Stimulated activated CD4-positive, alpha-beta T cell treated with anti-CD3 and anti-CD28 coated beads, Interleukin-15, amount 100 ng/mL, for 1 hour (primary cell): Measurements from ENCODE around the gene OR51V1.

Experiments used
- DNase-seq, 2 donors: peaks; one replicate each; pipeline ENCODE4 v3.0.0-alpha.2; 2020; ENCODE audit warnings: low read depth in 1 of 2, low spot score in 1 of 2

Gene OR51V1

DNA sequence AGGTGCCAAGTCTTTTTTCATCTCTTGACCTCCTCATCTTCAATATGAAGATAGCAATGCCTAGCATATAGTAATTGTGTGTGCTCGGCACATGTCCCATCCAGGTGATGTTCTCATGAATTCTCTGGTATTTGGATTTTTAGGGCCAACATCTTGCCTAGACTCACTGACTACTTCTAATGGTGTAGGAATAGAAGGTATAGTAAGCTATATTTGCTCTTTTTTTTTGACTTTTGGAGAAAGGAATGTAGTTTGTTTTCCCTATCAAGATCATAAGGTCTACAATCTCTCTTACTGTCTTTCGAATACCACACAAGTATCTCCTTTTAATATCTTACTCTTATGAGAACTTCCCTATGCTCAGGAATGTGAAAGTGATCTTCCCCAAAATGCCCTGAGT is 30.6 kb upstream of the OR51V1 start:
- no peak for DNase-seq

DNA sequence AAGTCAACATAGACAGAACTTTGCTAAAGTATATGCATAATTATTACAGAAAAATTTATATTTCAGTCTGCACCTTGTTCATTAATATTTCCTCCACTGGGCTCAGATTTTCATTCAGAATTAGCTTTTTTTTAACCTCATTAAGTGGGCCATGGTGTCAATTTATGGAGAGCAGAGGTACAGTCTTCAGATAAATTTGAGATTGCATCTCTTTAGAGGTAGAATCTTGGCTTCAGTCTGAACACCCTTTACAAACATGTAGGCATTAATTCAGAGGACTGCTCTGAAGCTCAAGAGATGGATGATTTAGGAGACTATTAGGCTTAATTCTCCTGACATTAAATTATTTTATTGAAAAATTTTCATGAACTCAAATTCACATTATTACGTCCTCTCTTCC is 29.8 kb upstream of the OR51V1 start:
- DNase-seq = no peak

DNA sequence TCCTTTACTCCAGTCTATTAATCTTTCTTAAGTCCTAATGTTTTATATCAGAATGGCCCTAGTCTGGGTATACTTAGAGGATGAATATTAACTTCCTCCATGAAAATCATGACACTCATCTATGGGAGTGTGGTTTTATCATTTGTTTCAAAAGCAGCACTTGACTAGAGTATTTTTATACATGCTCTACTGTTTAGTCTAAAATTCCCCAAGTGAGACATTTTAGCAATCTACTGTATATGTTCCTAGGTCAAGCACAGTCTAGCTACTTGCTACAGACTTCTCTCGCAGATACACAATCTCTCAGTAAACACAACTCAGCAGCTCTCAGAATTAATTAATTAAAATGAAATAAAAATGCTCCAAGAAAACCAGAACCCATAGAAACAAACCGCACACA is 29.3 kb upstream of the OR51V1 start:
- no peak for DNase-seq

DNA sequence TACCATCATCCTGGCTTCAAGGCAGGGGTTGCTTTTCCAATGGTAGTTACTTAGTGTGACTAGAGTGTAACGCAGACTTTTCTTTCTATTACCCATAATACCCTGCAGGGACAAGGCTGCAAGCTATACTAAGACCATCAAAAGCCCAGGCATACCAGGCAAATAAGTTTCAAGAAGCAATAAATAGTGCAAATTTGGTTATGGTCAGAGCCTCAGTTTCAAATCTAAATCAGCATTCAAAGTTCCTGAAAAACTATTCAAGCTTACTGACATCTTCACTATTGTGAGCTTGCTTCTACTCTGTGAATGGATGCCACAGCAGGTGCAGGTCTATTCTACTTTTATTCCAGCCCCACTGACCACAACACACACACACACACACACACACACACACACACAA is 28.9 kb upstream of the OR51V1 start:
- DNase-seq = no peak

DNA sequence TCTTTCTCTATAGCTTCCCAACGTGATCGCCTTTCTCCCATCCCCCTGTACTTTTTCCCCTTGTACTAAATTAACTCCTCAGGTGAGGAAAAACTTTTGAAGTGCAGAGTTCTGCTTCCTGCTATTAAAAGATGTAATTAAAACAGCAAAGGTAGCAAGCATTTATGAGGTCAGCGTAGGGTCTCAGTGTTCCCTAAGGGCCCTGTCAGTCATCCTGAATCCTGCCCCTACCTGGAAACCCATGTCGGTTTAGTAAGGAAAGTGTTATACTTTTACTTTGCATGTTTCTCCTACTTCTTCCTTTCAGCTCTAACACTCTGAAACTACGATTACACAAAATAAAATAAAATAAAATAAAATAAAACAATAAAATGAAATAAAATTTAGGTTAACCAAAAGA is 27.6 kb upstream of the OR51V1 start:
- no peak for DNase-seq

DNA sequence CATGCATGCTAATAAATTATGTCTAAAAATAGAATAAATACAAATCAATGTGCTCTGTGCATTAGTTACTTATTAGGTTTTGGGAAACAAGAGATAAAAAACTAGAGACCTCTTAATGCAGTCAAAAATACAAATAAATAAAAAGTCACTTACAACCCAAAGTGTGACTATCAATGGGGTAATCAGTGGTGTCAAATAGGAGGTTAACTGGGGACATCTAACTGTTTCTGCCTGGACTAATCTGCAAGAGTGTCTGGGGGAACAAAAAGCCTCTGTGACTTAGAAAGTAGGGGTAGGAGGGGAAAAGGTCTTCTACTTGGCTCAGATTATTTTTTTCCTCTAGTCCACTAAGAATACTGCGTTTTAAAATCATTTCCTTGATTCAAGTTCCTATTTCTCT is 27.2 kb upstream of the OR51V1 start:
- no peak for DNase-seq

DNA sequence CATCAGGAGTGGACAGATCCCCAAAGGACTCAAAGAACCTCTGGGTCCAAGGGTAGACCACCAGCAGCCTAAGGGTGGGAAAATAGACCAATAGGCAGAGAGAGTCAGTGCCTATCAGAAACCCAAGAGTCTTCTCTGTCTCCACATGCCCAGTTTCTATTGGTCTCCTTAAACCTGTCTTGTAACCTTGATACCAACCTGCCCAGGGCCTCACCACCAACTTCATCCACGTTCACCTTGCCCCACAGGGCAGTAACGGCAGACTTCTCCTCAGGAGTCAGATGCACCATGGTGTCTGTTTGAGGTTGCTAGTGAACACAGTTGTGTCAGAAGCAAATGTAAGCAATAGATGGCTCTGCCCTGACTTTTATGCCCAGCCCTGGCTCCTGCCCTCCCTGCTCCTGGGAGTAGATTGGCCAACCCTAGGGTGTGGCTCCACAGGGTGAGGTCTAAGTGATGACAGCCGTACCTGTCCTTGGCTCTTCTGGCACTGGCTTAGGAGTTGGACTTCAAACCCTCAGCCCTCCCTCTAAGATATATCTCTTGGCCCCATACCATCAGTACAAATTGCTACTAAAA is 26.3 kb upstream of the OR51V1 start, which contains the start of gene HBB:
Gene HBB (minus strand): TSS at position 340 of the 579 bp plus-strand sequence. CDS start 50 bp downstream, at position 290.
- DNase-seq = no peak

DNA sequence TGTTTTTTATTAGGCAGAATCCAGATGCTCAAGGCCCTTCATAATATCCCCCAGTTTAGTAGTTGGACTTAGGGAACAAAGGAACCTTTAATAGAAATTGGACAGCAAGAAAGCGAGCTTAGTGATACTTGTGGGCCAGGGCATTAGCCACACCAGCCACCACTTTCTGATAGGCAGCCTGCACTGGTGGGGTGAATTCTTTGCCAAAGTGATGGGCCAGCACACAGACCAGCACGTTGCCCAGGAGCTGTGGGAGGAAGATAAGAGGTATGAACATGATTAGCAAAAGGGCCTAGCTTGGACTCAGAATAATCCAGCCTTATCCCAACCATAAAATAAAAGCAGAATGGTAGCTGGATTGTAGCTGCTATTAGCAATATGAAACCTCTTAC is 25.0 kb upstream of the OR51V1 start:
- DNase-seq = no peak

DNA sequence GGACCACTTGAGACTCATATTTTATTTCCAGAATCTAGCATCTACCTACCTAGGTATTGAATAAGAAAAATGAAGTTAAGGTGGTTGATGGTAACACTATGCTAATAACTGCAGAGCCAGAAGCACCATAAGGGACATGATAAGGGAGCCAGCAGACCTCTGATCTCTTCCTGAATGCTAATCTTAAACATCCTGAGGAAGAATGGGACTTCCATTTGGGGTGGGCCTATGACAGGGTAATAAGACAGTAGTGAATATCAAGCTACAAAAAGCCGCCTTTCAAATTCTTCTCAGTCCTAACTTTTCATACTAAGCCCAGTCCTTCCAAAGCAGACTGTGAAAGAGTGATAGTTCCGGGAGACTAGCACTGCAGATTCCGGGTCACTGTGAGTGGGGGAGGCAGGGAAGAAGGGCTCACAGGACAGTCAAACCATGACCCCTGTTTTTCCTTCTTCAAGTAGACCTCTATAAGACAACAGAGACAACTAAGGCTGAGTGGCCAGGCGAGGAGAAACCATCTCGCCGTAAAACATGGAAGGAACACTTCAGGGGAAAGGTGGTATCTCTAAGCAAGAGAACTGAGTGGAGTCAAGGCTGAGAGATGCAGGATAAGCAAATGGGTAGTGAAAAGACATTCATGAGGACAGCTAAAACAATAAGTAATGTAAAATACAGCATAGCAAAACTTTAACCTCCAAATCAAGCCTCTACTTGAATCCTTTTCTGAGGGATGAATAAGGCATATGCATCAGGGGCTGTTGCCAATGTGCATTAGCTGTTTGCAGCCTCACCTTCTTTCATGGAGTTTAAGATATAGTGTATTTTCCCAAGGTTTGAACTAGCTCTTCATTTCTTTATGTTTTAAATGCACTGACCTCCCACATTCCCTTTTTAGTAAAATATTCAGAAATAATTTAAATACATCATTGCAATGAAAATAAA is 24.3 kb upstream of the OR51V1 start:
- DNase-seq = no peak

DNA sequence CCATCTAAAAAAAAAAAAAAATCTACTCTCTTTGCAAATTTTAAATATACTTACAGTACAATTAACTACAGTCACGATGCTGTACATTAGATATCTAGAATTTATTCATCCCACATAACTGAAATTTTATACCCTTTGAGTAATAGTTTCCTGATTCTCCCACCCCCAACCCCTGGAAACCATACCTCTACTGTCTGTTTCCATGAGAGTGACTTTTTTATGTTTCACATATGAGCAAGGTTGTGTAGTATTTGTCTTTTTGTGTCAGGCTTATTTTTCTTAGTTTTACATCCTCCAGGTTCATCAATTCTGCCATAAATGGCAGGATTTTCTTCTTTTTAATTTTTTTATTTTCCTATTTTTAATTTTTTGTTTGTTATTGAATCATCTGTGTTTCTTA is 23.2 kb upstream of the OR51V1 start:
- DNase-seq = no peak

DNA sequence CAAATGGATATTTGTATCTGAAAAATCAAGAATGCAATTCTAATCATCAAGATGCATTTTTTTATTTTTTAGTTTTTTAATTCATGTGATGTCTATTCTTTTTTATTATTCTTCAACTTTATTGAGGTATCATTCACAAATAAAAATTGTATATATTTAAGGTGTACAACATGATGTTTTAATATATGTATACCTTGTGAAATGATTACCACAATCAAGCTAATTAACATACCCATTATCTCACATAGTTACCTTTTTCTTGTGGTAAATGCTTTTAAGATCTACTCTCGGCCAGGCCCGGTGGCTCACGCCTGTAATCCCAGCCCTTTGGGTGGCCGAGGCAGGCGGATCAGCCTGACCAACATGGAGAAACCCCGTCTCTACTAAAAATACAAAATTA is 22.7 kb upstream of the OR51V1 start:
- no peak for DNase-seq

DNA sequence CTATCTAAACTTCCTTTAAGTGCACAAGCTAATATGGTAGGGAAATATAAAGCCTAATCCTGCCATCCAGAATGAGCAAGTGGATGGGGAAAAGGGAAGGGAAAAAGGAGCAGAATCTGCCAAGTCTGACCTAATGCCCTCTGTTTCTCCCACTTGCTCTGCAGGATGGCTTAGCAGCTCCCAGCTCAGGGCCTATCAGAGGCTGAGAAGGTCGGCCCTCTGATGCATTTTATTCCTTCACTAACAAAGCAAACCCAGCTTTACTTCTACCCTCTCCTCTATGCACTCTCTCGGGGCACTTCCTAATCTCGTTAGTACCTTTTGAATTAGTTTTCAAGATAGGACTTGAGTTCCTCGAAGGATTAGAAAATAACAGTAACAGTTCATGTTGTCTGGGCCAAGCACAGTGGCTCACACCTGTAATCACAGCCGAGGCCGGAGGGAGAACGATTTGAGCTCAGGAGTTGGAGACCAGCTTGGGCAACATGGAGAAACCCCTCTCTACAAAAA is 9.9 kb upstream of the OR51V1 start:
- DNase-seq = no peak

DNA sequence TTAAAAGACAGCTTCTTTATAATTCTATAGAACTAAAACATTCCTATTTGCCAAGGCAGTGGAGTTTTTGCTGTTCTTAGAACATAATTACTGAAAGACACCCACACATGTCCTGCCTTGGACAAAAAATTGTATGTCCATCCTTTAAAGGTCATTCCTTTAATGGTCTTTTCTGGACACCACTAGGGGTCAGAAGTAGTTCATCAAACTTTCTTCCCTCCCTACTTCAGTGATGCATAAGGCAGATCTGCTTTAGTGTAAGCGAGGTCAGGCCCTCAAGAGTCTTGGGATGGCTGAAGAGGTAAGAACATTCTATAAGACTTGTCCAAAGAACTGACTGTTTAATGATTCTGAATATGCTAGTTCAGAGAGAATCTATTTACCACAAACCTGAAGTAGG is 4.3 kb upstream of the OR51V1 start:
- no peak for DNase-seq

DNA sequence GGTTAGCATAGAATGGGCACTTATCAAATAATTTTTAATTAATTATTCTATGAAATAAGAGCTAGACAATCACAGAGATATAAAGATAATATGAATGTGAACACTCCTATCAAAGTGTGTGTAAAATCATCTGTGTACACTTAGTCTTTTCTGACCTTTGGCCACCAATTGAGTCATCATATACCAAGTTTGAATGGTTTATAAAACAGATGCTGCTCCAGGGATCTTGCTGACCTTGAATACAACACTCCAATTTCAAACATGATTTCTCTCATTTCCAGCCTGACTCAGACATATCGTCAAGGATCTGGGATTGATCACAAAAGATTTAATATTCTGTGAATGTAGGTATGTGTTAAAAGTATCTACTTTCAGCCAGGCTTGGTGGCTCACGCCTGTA is 2.9 kb upstream of the OR51V1 start:
- no peak for DNase-seq

DNA sequence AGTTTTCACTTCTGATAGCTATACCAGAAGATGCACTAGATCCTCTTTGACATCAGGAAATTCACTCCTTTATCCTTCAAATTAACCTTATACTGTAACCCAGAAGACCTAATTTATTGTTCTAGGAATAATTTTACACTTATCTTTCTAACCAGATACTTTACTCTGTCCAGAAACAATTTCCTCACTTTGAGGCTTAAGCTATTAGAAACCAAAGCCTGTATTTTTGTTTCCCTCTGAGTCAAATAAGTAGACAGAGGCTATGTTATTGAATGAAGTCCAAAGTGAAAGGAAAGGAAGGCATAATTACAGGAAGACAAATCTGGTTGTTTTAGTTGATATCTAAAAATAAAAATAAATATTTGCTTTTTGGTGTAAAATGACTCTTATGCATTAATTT is 2.2 kb downstream of the OR51V1 start:
- no peak for DNase-seq

DNA sequence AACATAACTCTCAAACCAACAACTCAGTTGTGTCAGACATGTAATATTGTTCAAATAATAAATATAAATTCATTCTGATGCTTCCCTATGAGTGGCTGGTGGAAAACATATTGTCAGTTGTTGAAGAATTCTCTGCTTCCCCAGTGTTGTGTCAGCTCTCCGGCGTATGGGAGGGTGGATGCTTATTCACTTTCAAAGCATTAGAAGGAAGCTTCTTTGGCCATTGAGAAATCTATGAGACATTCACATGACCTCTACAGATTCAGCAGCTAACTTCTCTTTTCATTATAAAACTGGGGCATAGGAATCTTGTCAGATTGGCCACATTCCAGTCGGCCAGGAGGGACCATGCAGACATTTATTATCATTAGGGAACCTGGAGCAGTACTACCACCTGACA is 2.9 kb downstream of the OR51V1 start:
- no peak for DNase-seq

DNA sequence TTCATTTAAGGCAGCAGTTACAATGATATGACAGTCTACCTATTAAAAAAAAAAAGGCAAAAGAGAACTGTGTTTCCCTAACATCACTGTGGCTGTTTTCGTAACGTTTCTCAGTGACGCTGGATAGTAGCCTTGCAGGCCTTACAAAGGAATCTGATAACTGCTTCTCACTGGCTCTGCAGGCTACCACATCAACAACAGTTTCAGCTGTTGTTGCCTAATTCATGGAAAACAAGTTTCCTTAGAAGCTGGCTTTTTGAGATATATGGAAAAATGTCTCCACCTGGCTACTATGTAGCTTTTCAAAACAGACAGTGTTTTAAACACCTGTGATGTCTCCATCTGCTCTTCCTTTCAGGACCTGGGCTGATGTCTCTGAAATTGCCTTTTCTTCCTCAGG is 3.8 kb downstream of the OR51V1 start:
- DNase-seq = no peak

DNA sequence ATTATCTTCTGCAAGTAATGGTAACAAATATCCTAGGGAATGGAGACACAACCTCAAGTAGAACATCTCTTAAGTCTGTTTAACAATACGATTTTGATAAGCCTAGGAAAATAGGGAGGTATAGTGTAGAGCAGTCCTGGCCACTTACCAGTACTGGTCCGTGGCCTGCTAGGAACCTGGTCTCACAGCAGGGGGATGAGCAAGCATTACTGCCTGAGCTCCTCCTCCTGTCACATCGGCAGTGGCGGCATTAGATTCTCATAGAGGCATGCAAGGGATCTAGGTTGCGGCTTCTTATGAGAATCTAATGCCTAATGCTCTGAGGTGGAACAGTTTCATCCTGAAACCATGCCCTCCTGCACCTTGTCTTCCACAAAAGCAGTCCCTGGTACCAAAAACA is 4.4 kb downstream of the OR51V1 start:
- DNase-seq = no peak

DNA sequence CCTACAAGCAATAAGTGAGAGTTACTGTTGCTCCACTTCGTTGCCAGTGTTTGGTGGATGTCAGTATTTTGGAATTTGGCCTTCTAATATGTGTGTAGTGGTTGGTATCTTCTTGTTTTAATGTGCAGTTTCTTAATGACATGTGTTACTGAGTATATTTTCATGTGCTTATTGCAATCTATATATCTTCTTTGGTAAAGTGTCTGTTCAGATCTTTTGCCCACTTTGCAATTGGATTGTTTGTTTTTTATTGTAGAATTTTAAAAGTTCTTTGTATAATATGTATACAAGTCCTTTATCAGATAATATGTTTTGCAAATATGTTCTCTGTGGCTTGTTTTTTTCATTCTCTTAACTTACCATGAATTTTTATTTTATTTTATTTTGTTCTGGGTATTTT is 7.7 kb downstream of the OR51V1 start:
- no peak for DNase-seq

DNA sequence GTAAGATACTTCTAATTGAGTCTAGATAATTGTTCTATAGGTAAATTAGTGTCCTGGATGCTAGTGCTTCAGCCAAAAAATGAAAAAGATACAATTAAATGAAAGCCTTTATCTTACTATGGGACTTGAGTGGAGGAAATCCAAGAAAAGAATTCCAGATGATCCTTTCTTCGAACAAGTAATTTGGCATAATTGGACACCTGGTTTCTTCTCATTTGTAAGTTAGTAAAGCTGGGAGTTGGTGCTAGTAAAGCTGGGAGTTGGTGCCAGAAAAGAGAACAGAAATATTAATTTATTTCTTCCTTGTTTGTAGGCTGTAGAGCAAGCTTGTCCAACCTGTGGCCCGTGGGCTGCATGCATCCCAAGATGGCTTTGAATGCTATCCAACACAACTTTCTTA is 12.3 kb downstream of the OR51V1 start:
- no peak for DNase-seq

DNA sequence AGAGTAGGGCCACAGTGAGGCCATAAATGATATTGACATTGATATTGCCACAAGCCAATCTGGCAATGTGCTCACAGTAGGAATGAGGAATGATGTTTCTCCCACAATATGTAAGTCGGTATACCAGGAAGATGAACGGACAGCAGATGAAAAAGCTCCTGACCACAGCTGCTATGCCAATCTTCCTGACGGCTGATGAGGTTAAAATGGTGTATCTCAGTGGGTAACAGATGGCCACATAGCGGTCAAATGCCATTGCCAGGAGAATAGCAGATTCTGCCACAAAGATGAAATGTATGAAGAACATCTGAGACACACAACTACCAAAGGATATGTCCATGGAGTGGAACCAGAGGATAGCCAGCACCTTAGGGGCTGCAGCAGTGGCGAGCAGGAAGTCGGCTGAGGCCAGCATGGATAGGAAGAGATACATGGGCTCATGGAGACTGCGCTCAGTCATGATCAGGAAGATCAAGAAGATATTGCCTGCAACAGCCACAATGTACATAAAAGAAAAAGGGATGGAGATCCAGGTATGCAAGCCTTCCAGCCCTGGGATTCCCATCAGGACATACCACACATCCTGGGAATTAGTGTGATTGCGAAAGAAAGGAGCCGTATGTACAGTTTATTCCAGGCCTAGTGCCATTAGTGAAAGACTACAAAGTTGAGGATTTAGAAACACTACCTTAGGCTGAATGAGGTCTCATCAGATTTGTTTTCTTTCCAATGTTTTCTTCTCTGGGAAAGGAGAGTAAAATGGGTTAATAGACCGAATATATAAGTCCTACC is 22.2 kb downstream of the OR51V1 start:
- DNase-seq = no peak

DNA sequence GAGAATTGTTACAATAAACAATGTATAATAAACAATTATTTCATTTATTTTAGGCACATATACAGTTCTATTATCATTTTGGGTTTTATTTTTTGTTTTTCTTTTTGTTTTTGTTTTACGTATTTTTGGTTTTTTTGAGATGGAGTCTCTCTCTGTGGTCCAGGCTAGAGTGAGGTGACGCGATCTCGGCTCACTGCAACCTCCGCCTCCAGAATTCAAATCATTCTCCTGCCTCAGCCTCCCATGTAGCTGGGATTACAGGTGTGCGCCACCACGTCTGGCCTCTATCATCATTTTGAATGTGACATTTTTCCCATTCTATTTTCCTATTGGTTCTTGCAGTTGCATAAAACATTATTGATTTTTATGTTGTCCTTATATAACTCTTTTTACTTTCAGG is 25.5 kb downstream of the OR51V1 start:
- DNase-seq = no peak
